Common myeloid progenitor, CD34-positive (primary cell): ENCODE measurements around the gene CIBAR2.

Experiments used
- CTCF ChIA-PET: fragments of 350-600 bp; sonication (Branson Sonifier 250); formaldehyde crosslinking; loops from one replicate; lab custom pipeline; 2021; ENCODE audit warnings: antibody characterized with exemption; lab: Charles Lee
- POLR2A ChIA-PET: fragments of 350-600 bp; sonication (Branson Sonifier 250); formaldehyde crosslinking; loops from one replicate; lab custom pipeline; 2021; ENCODE audit warnings: antibody characterized with exemption; lab: Charles Lee
- DNase-seq, 3 donors: peaks; one replicate each; pipeline versions ENCODE4 v3.0.0 to v3.0.0-alpha.2; 2013
- H3K27ac ChIP-seq, 2 experiments: 1 replicate in 1 of 2; 2 replicates in 1 of 2; pipeline ENCODE4 v1.7.0; 2013; ENCODE audit warnings: inconsistent platforms in 2 of 2, low read length in 2 of 2, mild to moderate bottlenecking in 2 of 2, low read depth in 1 of 2, moderate library complexity in 1 of 2; ENCODE audit not compliant: severe bottlenecking in 2 of 2, insufficient read depth in 1 of 2, poor library complexity in 1 of 2
- H3K27me3 ChIP-seq, 5 experiments: replicated peaks in 2 of 5; 1 replicate in 3 of 5; 2 replicates in 2 of 5; pipeline versions ENCODE4 v1.6.1 to v1.7.0; 2013; ENCODE audit warnings: low read length in 4 of 5, mild to moderate bottlenecking in 2 of 5, moderate library complexity in 2 of 5, inconsistent platforms in 1 of 5; ENCODE audit not compliant: insufficient read depth in 5 of 5, control insufficient read depth in 4 of 5
- H3K36me3 ChIP-seq, 4 experiments: 1 replicate in 2 of 4; 2 replicates in 2 of 4; pipeline versions ENCODE4 v1.6.1 to v1.7.0; 2013; ENCODE audit warnings: low read length in 3 of 4, control low read depth in 1 of 4, mild to moderate bottlenecking in 1 of 4; ENCODE audit not compliant: control insufficient read depth in 4 of 4, insufficient read depth in 4 of 4
- H3K4me1 ChIP-seq, 4 experiments: 1 replicate in 3 of 4; 2 replicates in 1 of 4; pipeline versions ENCODE4 v1.6.1 to v1.7.1; 2013; ENCODE audit warnings: low read length in 3 of 4, mild to moderate bottlenecking in 3 of 4, control low read depth in 1 of 4, inconsistent platforms in 1 of 4, moderate library complexity in 1 of 4; ENCODE audit not compliant: control insufficient read depth in 4 of 4, insufficient read depth in 4 of 4; ENCODE audit errors: control extremely low read depth in 1 of 4
- H3K4me3 ChIP-seq, 7 experiments: 1 replicate in 4 of 7; 2 replicates in 3 of 7; pipeline versions ENCODE4 v1.5.1 to v1.7.0; 2013; ENCODE audit warnings: mild to moderate bottlenecking in 7 of 7, low read length in 6 of 7, moderate library complexity in 6 of 7, inconsistent platforms in 2 of 7, low read depth in 2 of 7, control low read depth in 1 of 7; ENCODE audit not compliant: insufficient read depth in 4 of 7, control insufficient read depth in 1 of 7; ENCODE audit errors: extremely low read depth in 1 of 7
- H3K9me3 ChIP-seq, 5 experiments: 1 replicate in 4 of 5; 2 replicates in 1 of 5; pipeline versions ENCODE4 v1.6.1 to v1.7.1; 2013; ENCODE audit warnings: low read length in 4 of 5, mild to moderate bottlenecking in 2 of 5, inconsistent platforms in 1 of 5, low read depth in 1 of 5, moderate library complexity in 1 of 5; ENCODE audit not compliant: control insufficient read depth in 4 of 5, insufficient read depth in 2 of 5; ENCODE audit errors: control extremely low read depth in 1 of 5
- WGBS: methylation state at CpG from one replicate; pipeline ENCODE4 v1.1.5; 2013; ENCODE audit not compliant: insufficient coverage; 5-methylcytosine and 5-hydroxymethylcytosine counted together

The CIBAR2 gene

GRCh38 chr16:85066346-85066885 is 45.9 kb downstream of the CIBAR2 start:
- CTCF ChIA-PET, result interaction anchor here (1.2 to 2.3 kb wide), 6 partner anchors 9 to 70 kb away, joined by 3 to 6 read pairs (median 4); no protein-coding TSS in a partner anchor
- DNase-seq, result no peak
- no peaks in the 10 kb centered on the region for H3K27me3 ChIP-seq
- POLR2A ChIA-PET, result interaction anchor here (0.6 kb wide), 1 partner anchor 165 kb away, joined by 3 read pairs; no protein-coding TSS in a partner anchor
- no peaks in the 10 kb centered on the region for H3K9me3 ChIP-seq
- H3K27ac ChIP-seq, result no peak overlapping the region
- H3K36me3 ChIP-seq, result peaks cover 0 to 2% (median 0%) of the 10 kb centered on the region in 4 experiments
- WGBS, result 97% methylated on average over 12 of the region's 12 CpGs
- peaks cover 6 to 14% (median 9%) of the 10 kb centered on the region in 4 experiments for H3K4me1 ChIP-seq
- no peak overlapping the region for H3K4me3 ChIP-seq

GRCh38 chr16:85065099-85065498 is 47.2 kb downstream of the CIBAR2 start:
- H3K27ac ChIP-seq, result no peak overlapping the region
- POLR2A ChIA-PET, result no interaction called here
- no peak for DNase-seq
- CTCF ChIA-PET, result interaction anchor here (1.0 to 2.3 kb wide), 6 partner anchors 9 to 21 kb away, joined by 4 to 6 read pairs (median 4); no protein-coding TSS in a partner anchor
- no peaks in the 10 kb centered on the region for H3K9me3 ChIP-seq
- peaks cover 0 to 2% (median 0%) of the 10 kb centered on the region in 4 experiments for H3K36me3 ChIP-seq
- no peak overlapping the region for H3K4me3 ChIP-seq
- WGBS, result 97% methylated on average over 13 of the region's 13 CpGs
- peaks cover 8 to 18% (median 11%) of the 10 kb centered on the region in 4 experiments for H3K4me1 ChIP-seq
- no peaks in the 10 kb centered on the region for H3K27me3 ChIP-seq

- CTCF ChIA-PET, result interaction anchor here (2.3 kb wide), 1 partner anchor 8 kb away, joined by 6 read pairs; no protein-coding TSS in a partner anchor
- H3K4me3 ChIP-seq, result no peak overlapping the region
- peaks cover 8 to 18% (median 11%) of the 10 kb centered on the region in 4 experiments for H3K4me1 ChIP-seq
- H3K27me3 ChIP-seq, result no peaks in the 10 kb centered on the region
- H3K27ac ChIP-seq, result no peak overlapping the region
- H3K9me3 ChIP-seq, result no peaks in the 10 kb centered on the region
- POLR2A ChIA-PET, result no interaction called here
- DNase-seq, result no peak
- 100% methylated on average over 3 of the region's 6 CpGs for WGBS
- H3K36me3 ChIP-seq, result peaks cover 0 to 2% (median 0%) of the 10 kb centered on the region in 4 experiments
Observed at GRCh38 chr16:85064186-85064585, 48.1 kb downstream of the CIBAR2 start.

GRCh38 chr16:85062845-85063244 is 49.4 kb downstream of the CIBAR2 start:
- Histone ChIP-seq H3K36me3 (no peaks in the 10 kb centered on the region), H3K27ac (no peak overlapping the region), H3K27me3 (no peaks in the 10 kb centered on the region), H3K4me1 (peaks cover 8 to 20% (median 11%) of the 10 kb centered on the region in 4 experiments), H3K4me3 (no peak overlapping the region), H3K9me3 (no peaks in the 10 kb centered on the region)
- 89% methylated on average over 10 of the region's 11 CpGs for WGBS
- CTCF ChIA-PET, result interaction anchor here (2.2 kb wide), 1 partner anchor 14 kb away, joined by 5 read pairs; no protein-coding TSS in a partner anchor
- DNase-seq, result peak in 2 of 3 donors; percentile 33 to 59
- POLR2A ChIA-PET, result interaction anchor here (0.6 kb wide), 1 partner anchor 10 kb away, joined by 3 read pairs; no protein-coding TSS in a partner anchor

GRCh38 chr16:85062323-85062722 is 49.9 kb downstream of the CIBAR2 start:
- no peak overlapping the region for H3K4me3 ChIP-seq
- DNase-seq, result no peak
- no peaks in the 10 kb centered on the region for H3K27me3 ChIP-seq
- POLR2A ChIA-PET, result interaction anchor here (0.6 kb wide), 2 partner anchors 11 to 30 kb away, joined by 3 to 4 read pairs; no protein-coding TSS in a partner anchor
- 99% methylated on average over 9 of the region's 9 CpGs for WGBS
- CTCF ChIA-PET, result interaction anchor here (0.7 to 2.2 kb wide), 5 partner anchors 14 to 52 kb away, joined by 3 to 6 read pairs (median 5); no protein-coding TSS in a partner anchor
- H3K9me3 ChIP-seq, result no peaks in the 10 kb centered on the region
- no peaks in the 10 kb centered on the region for H3K36me3 ChIP-seq
- H3K4me1 ChIP-seq, result peaks cover 8 to 25% (median 15%) of the 10 kb centered on the region in 4 experiments
- H3K27ac ChIP-seq, result no peak overlapping the region

GRCh38 chr16:85061566-85061965 is 50.7 kb downstream of the CIBAR2 start:
- H3K27me3 ChIP-seq, result no peaks in the 10 kb centered on the region
- POLR2A ChIA-PET, result interaction anchor here (0.6 kb wide), 1 partner anchor 236 kb away, joined by 4 read pairs; no protein-coding TSS in a partner anchor
- DNase-seq, result peak; percentile 58 to 85 (median 84)
- CTCF ChIA-PET, result interaction anchor here (1.0 to 2.2 kb wide), 8 partner anchors 13 to 308 kb away, joined by 3 to 6 read pairs (median 4); no protein-coding TSS in a partner anchor
- no peak overlapping the region for H3K4me3 ChIP-seq
- peaks cover 10 to 33% (median 22%) of the 10 kb centered on the region in 4 experiments for H3K4me1 ChIP-seq
- no peaks in the 10 kb centered on the region for H3K9me3 ChIP-seq
- no peaks in the 10 kb centered on the region for H3K36me3 ChIP-seq
- WGBS, result 0% methylated on average over 6 of the region's 8 CpGs
- no peak overlapping the region for H3K27ac ChIP-seq

- H3K27me3 ChIP-seq, result no peaks in the 10 kb centered on the region
- no peak overlapping the region for H3K4me3 ChIP-seq
- H3K36me3 ChIP-seq, result no peaks in the 10 kb centered on the region
- 100% methylated on average over 4 of the region's 4 CpGs for WGBS
- no peak overlapping the region for H3K27ac ChIP-seq
- H3K9me3 ChIP-seq, result no peaks in the 10 kb centered on the region
- POLR2A ChIA-PET, result no interaction called here
- DNase-seq, result no peak
- CTCF ChIA-PET, result interaction anchor here (0.9 to 5.0 kb wide), 4 partner anchors 18 to 317 kb away, joined by 3 to 26 read pairs (median 4); no protein-coding TSS in a partner anchor
- peaks cover 17 to 55% (median 43%) of the 10 kb centered on the region in 4 experiments for H3K4me1 ChIP-seq
Observed at GRCh38 chr16:85058909-85059308, 53.4 kb downstream of the CIBAR2 start.
